LHCN-M2 (cell line): Measurements from ENCODE around the gene UBXN6. TPM values are rescaled to one million over a fixed set of nuclear protein-coding genes. Genes with fewer than 3 reads are reported as not detected.

Experiments
- DNase-seq: peaks from one replicate; pipeline ENCODE4 v3.0.0-alpha.2; 2012; ENCODE audit warnings: low read depth
- polyA plus RNA-seq: library from polyadenylated mRNA; unstranded; fragments of >200 nt; gene quantifications from one replicate; pipeline ENCODE4 v1.2.1, GENCODE V29; 2012; ENCODE audit warnings: missing spikeins
- total RNA-seq: library from RNA; depleted of rRNA; stranded (reverse); fragments of >200 nt; gene quantifications from 2 replicates; pipeline ENCODE4 v1.2.3, GENCODE V29; 2014; rRNA removed

Gene UBXN6, protein sequence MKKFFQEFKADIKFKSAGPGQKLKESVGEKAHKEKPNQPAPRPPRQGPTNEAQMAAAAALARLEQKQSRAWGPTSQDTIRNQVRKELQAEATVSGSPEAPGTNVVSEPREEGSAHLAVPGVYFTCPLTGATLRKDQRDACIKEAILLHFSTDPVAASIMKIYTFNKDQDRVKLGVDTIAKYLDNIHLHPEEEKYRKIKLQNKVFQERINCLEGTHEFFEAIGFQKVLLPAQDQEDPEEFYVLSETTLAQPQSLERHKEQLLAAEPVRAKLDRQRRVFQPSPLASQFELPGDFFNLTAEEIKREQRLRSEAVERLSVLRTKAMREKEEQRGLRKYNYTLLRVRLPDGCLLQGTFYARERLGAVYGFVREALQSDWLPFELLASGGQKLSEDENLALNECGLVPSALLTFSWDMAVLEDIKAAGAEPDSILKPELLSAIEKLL
- total RNA-seq, result 71.9 and 85.3 TPM in 2 replicates
- polyA plus RNA-seq, result 129 TPM

DNA sequence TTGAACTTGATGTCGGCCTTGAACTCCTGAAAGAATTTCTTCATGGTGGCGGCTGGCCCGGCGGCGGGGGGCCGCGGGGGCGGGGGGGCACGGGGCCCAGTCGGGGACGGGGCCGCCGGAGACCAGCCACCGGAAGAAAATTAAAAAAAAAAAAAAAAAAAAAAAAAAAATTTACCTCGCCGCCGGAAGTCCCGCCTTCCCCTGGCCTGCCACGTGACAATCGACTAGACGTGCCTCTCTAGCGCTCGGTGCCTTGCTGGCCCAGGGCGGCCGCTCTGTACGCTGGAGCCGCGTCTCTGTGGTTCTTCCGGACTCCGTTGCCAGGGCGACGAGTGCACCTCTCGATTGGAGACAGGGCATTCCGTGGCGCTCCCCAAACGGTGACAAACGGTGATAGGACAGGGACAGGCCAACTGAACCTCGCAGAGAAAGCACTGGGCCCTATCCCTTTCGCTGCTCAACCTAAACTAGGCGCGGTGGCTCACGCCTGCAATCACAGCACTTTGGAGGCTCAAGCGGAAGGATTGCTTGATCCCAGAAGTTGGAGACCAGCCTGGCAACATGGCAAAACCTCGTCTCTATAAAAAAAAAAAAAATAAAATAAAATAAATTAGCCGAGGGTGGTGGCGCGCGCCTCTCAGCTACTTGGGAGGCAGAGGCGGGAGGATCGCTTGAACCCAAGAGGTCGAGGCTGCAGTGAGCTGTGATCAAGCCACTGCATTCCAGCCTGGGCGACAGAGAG lies at the start of gene UBXN6:
TSS of gene UBXN6 (minus strand) at position 141 of the 742 bp plus-strand sequence. CDS start at position 44, 97 bp downstream.
- peak; percentile 97 for DNase-seq

DNA sequence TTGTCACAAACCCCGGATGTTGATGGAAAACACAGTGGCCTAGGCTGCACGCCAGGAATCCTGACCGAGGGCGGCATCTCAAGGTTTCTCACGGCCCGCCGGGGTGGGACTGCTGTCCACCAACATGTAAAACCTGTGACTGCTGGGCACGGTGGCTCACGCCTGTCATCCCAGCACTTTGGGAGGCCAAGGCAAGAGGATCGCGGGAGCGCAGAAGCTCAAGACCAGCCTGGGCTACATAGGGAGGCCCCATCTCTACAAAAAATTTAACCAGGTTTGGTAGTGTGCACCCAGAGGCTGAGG lies 49.5 kb upstream of the UBXN6 start:
- no peak for DNase-seq

DNA sequence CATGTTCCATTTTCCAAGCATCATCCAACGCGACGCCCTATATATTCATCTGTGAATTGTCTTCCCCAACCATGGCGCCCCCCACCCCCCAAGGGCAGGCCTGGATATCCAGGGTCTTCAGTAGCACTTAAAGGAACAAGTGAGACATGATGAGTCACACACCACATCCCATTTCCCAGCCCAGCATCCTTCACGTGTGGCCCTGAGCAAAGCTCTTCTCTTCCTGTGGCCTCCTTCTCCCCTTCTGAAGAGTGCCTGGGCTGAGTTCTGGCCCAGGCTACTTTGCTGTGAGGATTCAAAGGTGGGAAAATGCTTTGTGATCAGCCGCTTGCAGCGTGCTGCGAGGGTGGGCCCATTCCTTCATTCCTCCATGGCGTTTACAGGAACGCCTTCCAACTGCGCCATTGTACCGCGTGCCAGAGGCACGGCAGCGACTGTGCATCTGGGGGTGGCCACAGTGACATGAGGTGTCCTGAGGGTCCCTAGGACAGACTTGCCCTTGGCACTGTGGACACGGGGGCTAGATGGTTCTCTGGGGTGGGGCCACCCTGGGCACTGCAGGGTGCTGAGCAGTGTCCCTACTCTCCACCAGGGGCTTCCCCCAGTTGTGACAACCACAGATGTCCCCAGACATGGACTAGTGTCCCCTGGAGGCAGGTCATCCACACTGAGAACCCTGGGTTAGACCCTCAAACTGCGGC lies 49.0 kb upstream of the UBXN6 start:
- peak; percentile 71 for DNase-seq

DNA sequence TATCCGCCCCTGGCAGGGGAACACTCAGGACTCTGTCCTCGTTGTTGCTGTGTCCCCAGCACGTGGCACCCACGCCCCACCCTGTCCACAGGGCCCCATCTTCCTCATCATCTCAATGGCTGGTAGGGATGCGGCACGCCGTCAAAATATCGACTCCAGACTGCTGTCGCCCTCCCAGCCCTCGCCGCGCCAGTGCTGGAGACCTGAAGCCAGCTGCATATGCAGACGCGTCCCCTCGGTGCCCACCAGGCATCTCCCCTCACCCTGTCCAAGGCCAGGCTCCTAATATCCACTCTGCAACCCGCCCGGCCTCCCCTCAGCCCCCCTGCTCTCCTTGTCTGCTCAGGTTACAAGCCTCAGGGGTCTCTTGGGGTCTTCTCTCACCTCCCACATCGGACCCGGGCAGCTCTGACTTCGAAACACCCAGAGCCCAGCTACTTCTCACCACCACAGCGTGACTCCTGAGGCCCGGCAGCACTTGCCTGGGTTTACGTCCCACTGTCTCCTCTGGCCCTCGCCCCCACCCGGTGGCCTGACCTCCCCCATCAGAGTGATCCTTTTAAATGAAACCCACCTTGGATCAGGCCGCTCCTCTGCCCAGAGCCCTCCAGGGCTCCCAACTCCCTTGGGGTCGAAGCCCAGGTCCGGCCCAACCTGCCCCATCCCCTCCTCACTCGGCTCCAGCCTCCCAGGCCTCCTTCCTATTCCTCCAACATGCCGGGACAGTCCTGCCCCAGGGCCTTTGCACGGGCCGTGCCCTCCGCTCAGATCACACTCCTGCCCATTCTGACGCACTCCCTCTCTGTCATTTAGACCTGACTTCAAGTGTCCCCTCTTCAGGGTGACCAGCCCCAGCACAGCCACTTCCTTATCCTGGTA lies 48.2 kb upstream of the UBXN6 start:
- DNase-seq, result no peak

DNA sequence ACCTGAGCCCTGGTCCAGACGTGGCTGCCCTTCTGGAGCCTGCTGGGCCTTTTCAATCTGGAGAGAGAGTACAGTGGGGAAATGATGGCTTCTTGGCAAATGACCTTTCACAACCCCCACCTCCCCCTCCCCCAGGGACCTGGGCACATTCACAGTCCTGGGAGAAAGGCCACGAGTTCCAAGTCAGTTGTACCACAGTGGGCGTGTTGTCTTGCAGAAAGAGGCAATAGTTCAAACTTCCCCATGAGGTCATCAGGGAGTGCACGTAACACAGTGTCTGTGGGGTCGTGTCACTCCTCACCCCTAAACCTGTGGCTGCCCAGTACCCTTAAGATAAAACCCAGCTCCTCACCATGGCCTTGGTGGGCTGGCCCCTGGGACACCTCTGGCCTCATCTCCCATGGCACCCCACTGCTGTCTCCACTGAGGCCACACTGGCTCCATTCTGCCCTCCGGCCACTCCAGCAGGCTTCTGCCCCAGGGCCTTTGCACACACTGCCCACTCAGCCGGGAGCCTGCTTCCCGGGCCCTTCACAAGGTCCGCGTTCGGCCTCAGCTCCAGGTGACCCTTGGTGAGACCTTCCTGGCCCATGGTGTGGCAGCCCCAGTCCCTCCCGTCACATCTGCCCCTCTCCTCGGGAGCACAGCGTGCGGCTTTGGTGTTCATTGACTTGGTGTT lies 47.4 kb upstream of the UBXN6 start:
- peak; percentile 19 for DNase-seq

DNA sequence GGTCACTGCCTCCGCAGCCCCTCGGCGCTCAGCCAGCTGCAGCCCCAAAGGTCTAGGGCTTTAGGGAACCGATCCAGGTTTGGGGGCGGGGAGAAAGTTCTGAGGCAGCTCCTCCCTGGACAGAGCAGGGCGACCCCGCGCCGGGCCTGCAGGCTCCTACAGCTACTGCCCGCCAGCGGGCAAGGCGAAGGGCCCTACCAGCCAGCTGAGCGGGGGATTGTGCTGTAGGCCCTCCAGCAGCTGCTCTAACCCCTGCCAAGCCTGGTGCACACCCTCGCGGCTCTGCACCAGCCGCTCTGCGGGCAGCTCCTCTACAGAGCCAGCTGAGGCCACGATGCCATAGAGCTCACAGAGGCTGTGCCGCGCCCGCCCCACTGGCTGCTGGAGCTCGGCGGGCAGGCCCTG lies 46.7 kb upstream of the UBXN6 start:
- peak; percentile 24 for DNase-seq

DNA sequence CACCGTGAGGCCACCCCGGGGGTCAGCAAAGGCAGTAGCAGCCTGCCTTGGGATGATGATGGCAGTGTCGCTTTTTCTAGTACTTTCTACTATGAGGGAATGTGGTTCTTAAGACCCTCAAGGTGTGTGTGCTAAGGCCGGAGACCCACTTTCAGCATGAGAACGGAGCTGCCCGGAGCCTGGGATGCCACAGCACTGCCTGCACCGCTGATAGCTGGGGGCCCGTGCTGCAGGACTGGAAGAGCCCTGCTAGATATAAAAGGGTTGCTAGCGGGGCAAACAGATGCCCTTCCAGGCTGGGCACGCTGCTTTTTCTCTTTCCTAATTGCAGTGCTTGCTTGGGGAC lies 46.2 kb upstream of the UBXN6 start:
- no peak for DNase-seq

DNA sequence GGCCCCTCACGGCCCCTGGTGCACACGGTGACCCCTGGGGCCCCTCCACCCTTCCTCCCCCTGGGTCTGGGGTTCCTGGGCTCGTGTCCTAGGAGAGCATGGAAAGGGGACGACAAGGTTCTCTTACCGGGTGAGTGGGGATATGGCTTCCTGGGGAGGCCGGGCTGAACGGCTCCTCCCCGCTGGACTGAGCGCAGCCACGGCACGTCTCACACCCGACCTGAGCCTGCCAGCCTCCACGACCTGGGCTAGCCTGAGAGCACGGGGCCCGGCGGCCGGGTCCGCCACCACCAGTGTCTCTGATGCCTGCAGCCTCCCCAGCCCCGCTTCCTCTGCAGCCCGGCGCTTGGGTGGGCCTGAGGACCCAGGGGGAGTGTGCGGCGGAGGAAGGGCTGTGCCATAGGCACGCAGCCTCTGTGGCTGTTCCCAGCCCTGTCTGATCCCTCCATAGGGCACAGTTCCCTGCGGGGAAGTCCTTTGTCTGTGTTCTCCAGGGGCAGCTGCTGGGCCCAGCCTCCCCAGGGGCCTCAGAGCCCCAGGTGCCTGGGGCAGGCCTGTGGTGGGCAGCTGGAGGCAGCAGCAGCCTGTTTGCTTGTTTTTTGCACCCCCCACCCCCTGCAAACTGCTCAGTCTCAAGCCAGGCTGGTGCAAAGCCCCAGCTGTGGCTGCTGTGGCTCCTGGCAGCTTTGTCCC lies 45.7 kb upstream of the UBXN6 start:
- DNase-seq, result no peak

DNA sequence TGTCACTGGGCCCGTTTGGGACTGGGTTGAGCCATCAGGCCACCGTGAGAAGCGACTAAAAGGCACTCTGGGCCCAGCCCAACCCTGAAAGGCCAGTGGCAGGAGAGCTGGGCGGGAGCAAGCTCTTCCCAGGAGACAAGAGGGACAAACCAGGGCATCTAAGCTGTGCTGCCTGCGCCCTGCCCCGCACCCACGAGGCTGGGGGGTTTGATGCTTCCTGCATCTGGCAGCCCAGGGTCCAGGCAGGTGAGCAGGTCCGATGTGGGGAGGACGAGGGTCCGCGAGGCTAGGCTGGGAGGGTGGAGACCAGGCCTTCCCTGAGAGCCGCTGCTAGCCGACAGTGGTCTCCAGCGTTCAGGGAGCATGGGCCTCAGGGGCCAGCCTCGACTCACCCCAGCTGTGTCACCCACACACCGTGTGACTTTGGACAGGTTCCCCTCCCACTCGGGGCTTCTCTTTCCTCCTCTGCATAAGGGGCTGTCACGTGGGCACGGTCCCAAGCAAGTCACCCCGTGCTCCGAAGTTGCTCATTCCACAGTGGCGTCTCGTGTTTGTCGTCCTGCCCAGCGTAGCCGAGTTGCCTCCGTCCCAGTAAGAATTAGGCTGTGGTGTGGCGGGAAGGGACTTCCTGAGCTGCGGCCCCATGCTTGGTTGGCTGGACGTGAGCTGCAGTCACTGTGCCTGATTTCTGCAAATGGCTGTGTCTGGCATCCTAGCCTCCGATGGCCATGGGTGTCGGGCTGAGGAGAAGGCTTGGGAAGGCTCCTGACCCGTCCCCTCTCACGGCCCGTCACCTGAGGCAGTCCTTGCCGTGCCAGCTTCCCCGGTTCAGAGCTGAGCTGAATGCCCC lies 44.9 kb upstream of the UBXN6 start:
- DNase-seq, result no peak

DNA sequence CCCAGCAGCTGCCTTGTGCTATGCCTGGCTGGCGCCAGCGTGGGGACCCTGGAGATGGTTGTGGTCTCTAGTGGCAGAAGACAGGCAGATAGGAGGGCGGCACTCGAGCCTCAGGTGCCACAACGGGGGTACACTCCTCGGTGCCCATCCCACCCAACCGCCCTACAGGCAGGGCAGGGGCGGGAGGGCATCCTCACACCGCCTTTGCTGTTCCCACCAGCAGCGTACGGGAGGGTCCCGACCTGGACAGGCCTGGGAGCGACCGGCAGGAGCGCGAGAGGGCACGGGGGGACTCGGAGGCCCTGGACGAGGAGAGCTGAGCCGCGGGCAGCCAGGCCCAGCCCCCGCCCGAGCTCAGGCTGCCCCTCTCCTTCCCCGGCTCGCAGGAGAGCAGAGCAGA lies 44.1 kb upstream of the UBXN6 start:
- no peak for DNase-seq

DNA sequence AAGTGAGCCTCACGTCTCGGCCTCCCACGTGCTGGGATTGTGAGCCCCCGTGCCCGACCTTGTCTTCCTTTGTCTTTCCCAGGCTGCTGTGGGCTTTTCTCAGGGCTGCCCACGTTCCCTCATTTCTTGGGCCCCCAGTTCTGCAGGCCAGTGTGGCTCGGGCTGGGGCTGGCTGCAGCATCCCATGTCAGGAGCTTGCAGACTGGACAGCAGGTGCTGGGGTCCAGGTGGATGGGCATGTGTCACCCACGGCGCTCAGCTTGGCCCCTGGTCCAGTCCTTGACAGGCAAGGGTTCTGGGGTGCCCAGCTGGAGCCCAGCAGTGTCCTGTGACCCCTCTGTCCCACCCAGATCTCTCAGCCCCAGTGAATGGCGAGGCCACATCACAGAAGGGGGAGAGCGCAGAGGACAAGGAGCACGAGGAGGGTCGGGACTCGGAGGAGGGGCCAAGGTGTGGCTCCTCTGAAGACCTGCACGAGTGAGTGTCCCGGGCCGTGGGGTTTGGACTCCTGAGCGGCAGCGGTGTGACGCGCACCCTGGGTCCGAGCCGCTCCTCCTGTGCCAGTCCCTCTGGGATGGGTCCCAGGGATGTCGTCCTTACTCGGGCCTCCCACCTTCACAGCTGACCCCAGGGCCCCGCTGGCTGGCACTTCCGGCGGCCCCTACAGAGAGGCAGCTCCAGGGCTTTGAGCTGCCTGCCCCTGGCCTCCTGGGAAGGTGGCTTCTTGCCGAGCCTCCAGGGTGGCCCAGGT lies 43.4 kb upstream of the UBXN6 start:
- no peak for DNase-seq

DNA sequence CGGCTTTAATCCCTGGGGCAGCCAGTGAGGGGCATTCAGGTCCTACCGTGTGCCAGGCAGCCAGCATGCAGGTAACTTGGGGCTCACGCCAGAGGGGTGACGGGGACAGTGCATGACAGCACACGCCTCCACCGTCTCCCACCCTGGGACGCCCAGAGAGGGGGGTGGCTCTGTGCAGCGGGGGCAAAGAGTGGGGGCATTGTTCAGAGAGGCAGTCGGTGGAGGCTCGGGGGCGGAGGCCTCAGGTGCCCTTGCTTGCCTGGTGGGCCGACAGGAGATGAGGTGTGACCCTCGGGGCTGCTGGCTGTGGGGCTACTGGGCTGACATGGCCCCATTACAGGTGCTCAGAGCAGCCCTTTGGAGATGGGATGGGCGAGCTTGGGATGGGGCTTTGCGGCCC lies 42.3 kb upstream of the UBXN6 start:
- no peak for DNase-seq

DNA sequence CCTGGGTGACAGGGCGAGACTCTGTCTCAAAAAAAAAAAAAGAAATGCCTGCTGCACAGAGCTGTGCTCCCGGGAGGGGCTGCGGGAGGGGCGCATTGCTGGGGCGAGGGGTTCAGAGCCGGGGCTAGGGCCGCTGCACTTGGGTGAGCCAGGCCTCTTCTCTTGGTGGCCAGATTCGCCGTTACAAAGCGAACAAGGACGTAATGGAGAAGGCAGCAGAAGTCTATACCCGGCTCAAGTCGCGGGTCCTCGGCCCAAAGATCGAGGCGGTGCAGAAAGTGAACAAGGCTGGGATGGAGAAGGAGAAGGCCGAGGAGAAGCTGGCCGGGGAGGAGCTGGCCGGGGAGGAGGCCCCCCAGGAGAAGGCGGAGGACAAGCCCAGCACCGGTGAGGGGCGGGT lies 41.7 kb upstream of the UBXN6 start:
- DNase-seq, result no peak

DNA sequence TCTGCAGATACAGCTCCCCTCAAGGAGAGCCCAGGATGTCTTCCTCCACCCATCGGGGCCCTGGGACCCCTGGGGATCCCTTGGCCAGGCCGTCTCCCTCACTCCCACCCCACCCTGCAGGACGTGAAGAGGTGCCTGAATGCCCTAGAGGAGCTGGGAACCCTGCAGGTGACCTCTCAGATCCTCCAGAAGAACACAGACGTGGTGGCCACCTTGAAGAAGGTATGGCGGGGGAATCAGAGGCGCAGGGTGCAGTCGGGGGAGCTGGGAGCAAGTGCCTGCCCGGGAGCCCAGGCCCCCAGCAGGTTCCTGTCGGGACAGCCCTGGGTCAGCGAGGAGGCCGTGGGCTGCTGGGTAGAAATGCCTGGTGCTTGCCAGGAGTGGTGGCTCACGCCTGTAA lies 41.1 kb upstream of the UBXN6 start:
- no peak for DNase-seq

DNA sequence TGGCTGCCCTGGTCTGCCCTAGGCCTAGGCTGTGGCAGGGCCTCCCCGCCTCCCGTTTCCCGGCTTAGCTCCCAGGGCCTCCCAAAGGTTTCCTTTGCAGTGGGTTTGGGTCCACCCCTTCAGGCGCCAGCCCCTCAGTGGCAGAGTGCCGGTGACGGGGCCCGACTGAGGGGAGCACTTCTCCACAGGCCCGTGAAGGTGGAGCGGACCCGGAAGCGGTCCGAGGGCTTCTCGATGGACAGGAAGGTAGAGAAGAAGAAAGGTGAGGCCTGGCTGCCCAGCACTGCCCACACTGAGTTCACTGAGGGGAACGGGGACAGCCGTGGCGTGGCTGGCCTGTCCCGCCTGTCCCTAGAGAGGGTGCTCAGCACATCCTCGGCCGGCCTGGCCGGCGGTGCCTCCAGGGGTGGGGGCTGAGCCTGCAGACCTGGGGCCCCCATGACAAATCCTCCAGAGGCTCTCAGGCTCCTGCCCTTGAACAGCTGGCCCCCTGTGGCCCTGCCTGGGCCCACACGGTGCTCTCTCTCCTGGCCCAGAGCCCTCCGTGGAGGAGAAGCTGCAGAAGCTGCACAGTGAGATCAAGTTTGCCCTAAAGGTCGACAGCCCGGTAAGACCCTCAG lies 40.3 kb upstream of the UBXN6 start:
- DNase-seq, result no peak

DNA sequence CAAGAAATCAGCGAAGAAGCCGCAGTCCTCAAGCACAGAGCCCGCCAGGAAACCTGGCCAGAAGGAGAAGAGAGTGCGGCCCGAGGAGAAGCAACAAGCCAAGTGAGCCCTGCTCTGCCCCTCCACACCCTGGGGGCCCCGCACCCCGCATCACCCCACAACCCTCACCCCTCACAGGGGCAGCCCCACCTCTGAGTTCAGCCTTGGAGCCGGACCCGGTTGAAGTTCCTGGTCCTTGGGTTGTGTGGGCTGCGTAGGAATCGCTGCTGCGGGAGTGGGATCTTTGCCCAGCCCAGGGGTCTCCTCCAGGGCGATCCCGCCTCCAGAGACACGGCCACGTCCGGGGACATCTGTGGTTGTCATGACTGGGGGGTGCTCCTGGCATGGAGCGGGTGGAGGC lies 38.7 kb upstream of the UBXN6 start:
- DNase-seq, result no peak

DNA sequence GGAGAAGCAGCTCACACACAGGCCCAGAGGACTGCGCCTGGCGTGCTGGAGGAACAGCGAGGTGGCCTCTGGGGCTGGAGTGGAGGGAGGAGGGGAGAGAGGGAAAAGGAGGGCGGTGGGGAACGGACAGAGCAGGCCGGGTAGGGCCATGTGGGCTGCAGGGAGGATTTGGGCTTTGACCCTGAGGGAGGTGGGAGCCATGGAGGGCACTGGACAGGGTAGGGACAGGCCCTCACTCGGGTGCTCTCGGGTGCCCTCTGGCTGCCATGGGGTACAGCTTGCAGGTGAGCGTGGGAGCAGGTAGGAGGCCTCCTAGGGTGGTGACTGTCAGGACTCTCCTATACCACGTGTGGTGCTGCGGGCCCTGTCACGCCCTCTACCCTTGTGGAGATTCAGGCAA lies 37.9 kb upstream of the UBXN6 start:
- no peak for DNase-seq

DNA sequence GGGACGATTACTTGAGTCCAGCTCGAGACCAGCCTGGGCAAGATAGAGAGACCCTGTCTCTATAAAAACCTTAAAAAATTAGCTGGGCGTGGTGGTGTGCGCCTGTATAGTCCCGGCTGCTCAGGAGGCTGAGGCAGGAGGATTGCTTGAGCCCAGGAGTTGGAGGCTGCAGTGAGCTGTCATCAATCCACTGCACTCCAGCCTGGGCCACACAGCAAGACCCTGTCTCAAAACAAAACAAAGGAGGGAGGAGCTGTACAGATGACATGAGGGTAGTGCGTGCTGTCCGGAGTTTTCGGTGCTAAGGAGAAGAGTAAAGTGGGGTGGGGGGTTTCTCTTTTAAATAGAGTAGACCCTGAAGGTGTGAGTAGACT lies 37.1 kb upstream of the UBXN6 start:
- DNase-seq, result no peak
